DMS79 (cell line): Measurements from ENCODE around the gene SH2D5.
"Not testable (repeated sequence)": the region's sequence is repeated elsewhere in the genome, so short reads cannot be mapped to it uniquely, and the experiment has no call there.

ENCODE experiments used
- DNase-seq: peaks from one replicate; lab custom pipeline; 2025; lab: John Stamatoyannopoulos, UW

The SH2D5 gene

DNA sequence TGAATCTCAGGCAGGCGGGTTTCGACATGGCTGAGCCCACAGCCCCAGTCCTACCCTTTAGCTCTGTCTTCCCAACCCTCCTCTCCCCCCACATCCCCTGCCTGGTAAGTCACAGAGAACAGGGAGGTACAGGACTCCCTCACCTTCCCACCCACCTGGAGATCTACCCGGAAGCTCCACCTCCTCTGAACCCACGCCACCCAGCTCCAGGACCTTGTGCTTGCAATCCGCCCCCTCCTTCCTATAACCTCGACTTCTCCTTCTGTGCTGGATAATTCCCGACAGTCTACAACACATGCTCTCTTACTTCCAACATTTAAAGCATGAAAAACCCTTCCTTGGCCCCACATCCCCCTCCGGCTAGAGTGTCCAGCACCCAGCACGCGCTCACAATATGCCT is 37.0 kb downstream of the SH2D5 start:
- DNase-seq: no peak

DNA sequence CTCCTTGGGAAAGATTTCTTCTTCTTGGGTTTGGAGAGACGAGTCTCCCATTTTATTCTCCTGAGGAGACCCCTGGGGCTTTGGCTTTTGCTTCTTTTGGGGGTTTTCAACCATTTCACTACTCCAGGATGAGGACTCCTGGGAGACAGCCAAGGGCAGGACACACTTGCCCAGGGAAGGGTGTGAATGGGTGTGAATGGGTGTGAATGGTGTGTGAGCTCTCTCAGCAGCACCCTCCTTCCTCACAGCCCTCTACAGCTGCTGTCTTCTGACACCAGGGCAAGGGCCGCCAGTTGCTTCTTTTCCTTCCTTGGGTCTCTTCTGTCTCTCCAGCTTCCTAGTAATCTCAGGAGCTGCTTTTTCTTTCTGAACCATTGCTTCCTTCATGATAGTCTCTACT is 38.9 kb downstream of the SH2D5 start:
- no peak for DNase-seq

DNA sequence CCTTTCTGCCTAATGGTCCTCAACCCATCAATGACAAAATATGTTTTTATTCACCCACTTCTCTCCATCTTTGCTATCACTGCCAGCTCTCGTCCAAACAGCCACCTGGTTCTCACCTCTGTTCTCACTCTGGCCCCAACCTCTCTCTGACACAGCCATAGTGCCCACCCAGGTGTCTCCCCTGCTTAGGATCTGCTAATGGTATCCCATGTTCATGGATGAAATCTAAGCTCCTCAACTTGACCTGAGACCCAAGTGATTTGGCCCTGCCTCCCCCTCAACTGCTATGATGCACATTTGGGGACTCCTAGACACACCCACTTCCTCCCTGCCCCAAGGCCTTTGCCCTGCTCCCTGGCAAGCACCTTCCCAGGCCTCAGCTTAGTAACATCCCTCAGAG is 40.6 kb downstream of the SH2D5 start:
- no peak for DNase-seq

DNA sequence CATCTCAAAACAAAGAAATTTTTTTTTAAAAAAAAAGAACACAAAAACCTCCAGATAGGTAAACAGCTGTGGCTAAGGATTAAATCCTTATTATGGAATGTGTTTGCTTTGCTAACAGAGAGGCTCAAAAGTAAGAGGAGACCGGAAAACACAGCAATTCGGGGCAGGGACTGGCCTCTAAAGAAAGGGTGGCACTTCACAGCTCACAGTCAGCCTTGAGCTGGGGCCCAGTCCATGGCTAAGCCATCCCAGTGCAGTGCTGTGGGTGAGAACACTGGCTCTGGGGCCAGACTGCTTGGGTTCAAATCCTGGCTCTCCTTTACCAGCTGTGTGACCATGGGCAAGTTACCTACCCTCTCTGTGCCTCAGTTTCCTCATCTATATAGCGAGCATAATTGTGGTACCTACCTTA is 42.9 kb downstream of the SH2D5 start:
- no peak for DNase-seq

DNA sequence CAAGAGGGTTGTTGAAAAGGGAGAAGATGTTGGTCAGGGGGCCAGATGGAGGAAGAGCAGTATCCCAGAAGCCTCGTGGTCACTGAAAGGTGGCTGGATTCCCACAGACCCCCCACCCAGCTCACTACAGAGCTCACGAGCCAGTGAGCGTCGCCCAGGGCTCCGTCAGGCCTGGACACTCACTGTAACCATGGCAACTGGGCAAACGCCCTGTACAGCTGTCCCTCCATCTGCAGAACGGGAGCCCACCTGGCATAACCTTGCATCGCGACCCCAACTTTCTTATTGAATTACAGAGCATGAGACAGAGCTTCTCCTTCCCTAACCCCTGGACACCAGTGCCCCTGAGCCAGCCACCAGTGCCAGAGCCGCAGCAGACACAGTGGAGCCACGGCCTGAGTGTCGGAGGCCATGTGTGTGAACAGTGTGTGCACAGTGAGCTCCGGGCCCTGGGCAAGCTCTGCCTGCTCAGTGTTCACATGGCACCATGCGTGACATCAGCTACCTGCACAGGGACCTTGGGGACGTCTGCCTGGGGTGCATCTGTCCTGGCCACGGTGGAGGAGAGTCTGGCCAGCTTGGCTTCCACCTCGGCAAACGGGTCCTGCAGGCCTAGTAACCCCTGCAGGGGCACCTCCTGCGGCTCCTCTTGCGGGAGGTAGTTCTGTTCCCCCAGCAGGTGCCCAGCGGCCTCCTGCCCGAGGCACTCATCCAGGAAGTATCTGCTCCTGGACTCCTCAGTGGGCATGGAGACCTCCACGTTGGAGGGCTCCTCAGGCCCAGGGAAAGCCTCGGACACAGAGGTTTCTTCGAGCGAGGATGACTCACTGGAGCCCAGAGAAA is 45.4 kb downstream of the SH2D5 start:
- DNase-seq: no peak

DNA sequence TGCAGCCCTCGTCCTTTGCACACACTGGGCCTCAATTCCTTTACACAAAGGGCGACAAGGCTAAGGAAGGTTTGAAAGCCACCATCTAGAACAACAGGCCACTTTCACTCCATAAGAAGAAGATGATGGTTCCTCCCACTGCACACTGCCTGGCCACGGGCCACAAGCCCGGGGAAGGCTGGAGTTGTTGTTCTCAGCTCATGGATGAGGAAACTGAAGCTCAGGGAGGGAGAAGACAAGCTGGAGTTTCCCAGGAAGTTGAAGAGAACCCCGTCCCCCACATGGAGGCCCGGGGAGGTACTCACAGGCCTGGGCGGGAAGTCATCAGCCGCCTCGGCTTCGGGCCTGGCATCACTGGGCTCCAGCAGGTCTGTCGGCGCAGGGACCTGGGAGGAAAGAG is 46.8 kb downstream of the SH2D5 start:
- no peak for DNase-seq

DNA sequence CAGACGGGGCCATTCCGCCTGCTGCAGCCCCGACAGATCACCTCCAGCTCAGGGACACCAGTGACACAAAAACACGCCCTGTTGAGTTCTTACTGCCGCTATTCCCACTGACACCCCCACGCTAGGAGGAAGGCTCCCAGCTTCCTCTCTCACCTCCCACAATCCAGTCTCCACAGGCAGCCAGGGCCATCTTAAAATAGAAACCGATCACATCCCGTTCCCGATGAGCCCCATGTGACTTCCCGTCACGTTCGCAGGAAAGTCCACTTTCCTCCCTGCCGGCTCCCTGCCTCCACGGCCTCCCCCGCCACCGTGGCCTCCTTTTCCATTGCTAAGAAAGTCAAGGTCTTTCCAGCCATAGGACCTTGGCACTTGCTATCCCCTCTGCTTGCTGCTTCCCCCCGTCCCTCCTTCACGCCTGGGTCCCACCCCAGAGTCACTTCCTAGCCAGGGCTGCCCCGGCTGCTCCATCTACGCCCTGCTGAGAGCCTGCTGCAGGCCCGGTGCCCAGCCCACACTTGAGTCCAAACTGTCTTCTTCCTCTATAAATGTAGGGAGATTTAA is 47.3 kb downstream of the SH2D5 start:
- DNase-seq: no peak

DNA sequence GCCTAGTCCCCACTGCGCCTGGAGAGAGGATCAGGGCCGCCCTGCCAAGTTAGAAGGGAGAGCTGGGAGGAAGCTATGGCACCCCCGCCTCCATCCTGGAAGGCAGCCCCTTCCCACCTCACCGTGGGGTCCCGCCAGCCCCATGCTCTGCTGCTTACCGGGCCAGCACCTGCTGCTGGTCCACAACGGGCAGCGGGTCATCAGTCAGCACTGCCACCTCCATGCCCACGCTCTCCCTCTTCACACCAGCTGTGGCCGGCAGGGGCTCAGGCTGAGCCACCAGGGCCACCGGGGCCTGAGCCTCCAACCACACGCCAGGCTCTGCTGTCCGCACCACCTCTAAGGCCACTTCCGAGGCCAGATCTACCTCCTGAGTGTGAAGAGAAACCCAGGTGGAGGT is 47.9 kb downstream of the SH2D5 start:
- DNase-seq: no peak

DNA sequence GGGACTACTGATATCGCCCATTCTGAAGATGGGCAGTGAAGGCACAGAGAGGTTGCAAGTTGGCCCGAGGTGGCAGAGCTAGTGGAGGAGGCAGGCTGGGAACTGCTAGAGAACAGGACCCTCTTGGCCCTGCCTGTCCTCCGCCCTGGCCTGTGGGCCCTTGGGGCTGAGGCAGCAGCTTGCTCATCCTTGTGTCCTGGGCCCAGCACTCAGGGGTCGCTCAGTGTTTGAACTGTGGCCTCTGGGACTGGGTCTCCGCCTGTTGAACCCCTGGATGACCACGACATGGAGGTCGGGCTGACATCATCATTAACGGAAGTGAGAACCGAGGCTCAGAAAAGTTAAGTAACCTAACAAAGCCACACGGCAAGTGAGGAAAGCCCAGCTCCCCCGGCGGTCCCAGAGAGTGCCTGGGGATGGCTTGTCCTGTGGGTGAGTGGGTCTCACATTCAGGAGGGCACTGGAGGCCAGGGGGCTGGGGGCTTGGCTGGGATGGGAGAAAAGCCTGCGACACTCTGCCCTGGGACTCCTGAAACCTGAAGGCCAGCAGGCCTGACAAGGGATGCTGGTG is 48.4 kb downstream of the SH2D5 start:
- DNase-seq: no peak

DNA sequence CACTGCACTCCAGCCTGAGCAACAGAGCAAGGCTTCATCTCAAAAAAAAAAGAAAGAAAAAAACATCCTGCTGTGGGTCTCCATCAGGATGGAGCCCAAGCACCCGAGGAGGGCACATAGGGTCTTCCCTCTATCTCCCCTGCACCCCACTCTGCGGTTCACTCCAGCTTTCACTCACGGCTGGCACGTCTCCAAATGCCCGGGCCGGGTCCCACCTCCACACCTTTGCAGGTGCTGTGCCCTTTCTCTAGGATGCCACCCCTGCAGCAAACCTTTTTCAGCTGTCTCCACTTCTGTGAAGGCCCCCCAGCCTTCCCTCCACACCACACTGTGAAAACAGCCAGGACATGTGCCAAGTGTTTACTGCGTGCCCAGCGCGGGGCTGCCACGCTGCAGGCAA is 48.9 kb downstream of the SH2D5 start:
- DNase-seq: no peak

DNA sequence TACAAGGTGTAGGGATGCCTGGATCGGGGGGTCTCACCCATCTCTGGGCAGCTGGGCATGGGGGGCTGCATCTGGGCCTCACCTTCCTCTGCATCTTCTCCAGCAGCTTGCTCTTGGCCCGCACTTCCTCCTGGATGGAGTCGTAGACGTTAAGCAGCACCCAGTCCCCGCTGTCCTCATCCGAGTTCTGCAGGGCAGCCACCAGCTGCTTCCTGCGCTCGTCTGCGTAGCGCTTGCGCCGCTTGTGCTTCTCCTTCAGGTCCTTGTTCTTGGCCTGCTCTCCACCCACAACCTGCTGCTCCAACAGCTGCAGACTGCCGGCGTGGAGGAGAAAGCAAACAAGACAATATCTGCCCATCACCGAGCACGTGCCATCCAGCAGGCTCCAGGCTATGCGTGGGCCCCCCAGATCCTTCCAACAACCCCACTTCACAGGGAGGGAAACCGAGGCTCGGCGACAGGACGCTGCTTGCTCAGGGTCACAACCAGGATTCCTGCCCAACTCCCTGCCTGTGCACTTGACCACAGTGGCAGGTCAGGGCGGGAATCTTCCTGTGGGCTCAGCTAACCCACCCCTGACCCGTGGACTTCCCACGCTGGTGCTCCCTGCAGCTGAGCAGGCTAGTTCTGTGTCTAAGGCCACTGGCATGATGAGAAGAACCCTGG is 49.8 kb downstream of the SH2D5 start:
- no peak for DNase-seq

DNA sequence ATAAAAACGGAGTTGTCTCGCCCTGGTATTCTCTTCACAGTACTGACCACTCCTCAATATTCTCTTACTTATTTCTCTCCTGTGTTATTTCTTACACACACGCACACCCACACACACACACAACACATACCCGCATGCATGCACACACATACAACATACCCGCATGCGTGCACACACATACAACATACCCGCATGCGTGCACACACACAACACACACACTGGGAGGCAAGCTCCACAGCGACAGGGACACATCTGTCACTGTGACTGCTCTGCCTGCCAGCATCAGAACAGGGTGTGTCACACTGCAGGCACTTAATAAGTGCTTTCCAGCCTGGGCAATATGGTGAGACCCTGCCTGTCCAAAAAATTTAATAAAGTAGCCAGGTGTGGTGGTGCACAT is 50.5 kb downstream of the SH2D5 start:
- DNase-seq: no peak

DNA sequence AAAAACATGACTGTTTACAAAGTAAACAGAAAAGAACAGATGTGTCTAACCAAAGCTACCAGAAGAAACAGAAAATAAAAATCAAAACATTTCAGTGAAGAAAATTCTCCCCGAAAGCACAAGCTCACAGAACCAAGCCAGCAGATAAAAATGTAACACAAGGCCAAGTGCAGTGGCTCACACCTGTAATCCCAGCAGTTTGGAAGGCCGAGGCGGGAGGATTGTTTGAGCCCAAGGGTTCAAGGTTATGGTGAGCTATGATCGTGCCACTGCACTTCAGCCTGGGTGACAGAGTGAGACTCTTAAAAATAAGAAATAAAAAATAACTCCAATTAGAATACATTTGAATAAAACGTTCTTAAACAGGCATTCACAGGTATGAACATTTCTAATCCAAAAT is 52.2 kb downstream of the SH2D5 start:
- DNase-seq: no peak

DNA sequence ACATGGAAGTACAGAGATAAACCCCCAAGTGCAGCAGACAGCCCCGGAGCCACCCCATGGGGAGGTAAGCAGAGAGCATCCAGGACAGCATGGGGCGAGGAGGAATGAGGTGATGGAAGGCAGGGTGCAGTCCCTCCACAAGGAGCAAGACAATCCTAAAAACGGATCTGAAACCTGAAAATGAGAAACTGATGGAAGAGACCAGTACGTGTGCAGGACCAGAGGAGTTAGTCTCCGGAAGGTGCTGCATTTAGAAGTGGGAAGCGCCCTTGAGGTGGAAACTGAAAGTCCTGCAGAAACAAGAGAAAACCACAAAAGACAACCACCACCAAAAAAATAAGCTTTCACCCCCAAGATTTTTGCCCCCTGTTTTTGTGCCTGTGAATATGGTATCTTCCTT is 53.9 kb downstream of the SH2D5 start:
- no peak for DNase-seq

DNA sequence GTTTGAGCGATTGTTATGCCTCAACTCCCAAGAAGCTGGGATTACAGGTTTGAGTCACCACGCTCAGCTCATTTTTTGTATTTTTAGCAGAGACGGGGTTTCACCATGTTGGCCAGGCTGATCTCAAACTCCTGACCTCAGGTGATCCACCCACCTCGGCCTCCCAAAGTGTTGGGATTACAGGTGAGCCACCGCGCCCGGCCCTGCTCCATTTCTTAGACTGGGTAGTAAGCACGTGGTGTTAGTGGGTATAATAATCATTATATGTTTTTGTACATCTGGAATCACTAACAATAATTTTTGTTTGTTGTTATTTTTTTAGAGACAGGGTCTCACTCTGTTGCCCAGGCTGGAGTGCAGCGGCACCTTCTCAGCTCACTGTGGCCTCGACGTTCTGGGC is 58.9 kb downstream of the SH2D5 start:
- not testable (repeated sequence) for DNase-seq

DNA sequence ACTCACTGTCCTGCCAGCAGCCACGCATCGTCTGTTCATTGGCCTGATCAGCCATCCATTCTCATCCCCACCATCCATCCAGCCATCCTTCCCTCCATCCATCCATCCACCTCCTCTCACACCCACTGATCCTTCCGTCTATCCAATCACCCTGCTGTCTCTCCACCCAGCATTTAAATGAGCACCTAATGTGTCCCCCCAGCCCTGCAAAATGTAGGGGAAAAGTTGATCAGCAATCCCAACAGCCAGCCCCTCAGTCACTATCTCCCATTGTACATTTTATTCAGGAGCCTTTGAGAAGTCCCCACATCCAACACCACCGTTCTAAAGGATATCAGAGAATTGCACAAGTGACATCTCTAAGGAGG is 60.3 kb downstream of the SH2D5 start:
- no peak for DNase-seq

DNA sequence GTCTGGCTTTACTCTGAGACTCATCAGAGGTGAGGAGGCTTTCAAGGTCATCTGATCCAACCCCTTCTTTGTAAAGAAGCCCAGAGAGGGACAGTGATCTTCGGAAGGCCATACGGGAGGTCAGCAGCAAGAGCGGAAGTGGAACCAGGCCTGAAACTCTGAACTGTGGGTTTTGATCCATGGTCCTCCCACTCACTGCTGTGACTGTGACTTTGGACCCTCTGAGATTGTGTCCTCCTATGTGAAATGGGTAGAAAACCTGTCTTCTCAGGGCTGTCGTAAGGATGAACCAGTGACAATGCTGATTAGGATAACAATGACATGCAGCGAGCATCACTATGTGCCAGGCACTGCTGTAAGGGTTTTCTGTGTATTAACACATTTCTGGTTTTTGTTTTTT is 61.6 kb downstream of the SH2D5 start:
- DNase-seq: no peak
